ENCODE results near the gene B3GNT8.
"Not testable (repeated sequence)": the region's sequence is repeated elsewhere in the genome, so short reads cannot be mapped to it uniquely, and the experiment has no call there.

B3GNT8 gene, protein sequence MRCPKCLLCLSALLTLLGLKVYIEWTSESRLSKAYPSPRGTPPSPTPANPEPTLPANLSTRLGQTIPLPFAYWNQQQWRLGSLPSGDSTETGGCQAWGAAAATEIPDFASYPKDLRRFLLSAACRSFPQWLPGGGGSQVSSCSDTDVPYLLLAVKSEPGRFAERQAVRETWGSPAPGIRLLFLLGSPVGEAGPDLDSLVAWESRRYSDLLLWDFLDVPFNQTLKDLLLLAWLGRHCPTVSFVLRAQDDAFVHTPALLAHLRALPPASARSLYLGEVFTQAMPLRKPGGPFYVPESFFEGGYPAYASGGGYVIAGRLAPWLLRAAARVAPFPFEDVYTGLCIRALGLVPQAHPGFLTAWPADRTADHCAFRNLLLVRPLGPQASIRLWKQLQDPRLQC

DNA sequence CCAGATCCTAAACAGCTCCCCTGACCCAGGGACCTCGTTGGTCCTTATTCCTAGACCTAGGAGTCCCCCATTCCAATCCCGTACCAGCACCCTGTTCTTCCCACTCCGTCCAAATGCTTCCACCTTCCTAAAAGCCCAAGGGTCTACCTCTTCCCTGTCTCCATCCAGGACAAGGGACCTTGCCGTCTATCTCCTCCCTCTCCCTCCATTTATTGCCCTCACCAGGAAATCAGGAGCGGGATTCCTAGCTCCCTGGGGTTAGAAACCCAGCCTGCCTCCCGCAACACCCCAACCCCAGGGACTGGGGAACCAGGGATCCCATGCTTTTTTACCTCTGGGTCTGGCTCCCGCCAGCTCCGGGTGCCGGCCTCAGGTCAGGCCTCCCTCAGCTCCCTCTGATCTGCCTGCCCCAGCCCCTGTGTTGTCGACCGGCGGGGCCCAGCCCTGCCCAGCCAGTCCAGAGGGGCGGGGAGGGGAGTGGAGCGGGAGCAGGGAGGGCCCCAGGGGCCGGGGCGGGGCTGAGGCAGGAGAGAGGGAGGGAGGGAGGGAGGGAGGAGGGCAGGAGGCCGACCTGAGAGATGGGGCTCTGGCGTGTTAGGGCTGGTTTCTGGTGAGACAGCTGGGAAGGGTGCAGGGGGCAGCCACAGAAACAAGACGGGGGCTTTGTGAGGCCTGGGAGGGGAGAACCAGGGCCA is at the start of gene B3GNT8:
TSS of gene B3GNT8 (minus strand) at position 423 of the 695 bp plus-strand sequence. CDS start 596 bp downstream, outside the sequence.
- peak; percentile 97 for DNase-seq (ENCODE audit: low spot score)

DNA sequence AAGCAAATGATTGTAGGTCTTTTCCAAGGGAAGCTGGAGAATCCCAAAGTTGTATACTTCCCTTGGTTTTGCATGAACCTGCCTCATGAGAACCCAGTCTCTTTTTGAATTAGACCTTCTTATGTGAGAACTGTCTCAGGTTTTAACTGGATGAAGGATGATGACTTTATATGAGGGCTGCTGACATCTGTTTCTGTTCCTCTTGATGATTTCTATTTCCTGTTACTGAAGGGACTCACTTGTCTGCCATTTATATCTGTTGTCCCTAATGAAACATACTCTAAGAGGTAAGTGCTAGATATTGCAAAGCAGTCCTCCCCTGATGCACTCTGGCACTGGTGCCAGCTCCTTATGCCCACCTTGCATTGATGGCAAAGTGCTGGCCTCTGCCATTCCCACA is 49.4 kb upstream of the B3GNT8 start:
- no peak for DNase-seq (ENCODE audit: low spot score)

DNA sequence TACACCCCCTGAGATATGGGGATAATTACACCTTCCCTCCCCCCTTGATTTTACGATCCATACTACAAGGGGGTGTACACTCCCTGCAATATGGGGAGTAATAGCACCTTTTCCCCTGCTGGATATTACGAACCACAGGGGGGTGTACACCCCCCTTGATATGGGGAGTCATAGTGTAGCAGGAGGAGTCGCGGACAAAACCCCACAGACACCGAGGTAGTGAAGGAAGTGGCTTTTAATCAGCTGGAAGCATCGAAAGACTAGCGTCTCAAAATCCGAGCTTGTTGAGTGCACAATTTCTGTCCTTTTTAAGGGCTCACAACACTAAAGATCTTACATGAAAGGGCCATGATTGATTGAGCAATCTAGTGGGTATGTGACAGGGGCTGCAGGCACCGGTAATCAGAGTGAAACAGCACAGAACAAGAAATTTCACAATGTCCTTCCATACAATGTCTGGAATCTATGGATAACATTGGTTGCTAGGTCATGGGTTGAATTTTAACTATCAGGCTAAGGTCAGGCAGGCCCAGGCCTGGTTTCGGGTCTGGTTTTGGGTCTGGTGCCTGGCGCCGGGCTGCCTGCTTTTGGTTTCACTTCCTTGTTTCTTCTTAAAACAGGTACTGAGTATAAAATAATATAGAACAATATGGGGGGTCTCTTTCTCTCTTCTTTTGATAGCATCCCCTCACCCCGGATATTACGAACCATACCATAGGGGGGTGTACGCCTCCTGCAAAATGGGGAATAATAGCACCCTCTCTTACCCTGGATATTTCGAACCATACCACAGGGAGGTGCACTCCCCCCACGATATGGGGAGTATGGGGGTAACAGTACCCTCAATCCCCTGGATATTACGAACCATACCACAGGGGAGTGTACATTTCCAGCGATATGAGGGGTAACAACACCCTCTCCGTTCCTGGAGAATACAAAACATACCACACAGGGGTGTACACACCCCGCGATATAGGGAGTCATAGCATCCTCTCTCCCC is 36.4 kb upstream of the B3GNT8 start:
- not testable (repeated sequence) for DNase-seq (ENCODE audit: low spot score)

DNA sequence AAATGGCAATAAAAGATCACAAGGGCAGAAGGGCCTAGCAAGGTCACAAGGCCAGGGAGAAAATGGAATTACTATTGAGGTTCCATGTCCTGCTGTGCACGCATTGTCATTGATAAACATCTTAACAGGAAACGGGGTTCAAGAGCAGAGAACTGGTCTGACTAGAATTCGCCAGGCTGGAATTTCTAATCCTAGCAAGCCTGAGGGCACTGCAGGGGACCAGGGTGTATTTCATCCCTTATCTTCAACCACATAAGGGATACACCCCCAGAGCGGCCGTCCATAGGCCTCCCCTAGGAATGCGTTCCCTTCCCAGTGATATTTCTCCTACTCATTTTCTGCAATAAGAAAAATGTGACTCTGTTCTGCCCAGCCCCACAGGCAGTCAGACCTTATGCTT is 35.3 kb upstream of the B3GNT8 start:
- no peak for DNase-seq (ENCODE audit: low spot score)

DNA sequence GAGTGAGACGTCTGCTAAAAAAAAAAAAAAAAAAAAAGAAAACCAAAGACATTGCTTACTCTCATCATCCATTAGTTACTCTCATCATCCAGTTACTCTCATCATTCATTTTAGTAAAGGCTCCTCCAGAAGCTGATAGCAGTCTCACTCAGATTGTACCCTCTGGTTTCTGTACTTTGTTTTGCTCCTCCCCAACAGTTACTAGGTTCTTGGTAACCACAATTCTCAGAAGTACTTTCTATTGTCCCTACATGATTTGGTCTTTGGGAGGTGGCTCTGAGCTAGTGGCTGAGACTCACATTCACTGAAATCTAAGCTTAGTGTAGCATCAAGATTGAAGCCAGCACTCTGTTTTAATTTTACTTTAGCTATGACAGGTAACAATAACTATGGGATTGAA is 30.1 kb upstream of the B3GNT8 start:
- no peak for DNase-seq (ENCODE audit: low spot score)

DNA sequence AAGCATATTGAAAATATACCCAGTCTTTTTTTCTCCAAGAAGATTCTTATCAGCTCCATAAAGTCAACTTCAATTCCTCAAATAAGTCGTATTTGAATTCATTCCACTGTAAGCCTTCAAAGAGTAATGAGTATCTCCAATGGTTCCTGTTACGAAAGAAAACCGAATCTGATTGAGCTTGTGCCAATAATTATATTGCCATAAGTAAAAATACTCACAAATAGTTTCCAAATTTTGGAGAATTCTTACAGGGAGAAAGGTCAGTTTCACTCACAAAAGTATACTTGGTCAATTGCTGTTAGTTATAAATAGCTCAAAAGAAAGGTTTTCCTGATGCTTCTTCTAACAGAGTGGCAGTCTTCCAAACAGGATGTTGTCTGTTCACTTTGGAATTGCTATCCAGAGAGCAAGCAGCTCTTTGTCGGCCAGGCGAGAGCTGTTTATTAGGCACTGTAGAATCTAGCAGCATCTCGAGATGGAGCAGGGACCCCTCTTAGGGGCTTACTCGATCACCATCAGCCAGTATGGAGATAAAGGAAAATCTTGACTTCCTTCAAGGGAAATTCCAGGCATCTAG is 29.3 kb upstream of the B3GNT8 start:
- DNase-seq (ENCODE audit: low spot score): peak; percentile 49

DNA sequence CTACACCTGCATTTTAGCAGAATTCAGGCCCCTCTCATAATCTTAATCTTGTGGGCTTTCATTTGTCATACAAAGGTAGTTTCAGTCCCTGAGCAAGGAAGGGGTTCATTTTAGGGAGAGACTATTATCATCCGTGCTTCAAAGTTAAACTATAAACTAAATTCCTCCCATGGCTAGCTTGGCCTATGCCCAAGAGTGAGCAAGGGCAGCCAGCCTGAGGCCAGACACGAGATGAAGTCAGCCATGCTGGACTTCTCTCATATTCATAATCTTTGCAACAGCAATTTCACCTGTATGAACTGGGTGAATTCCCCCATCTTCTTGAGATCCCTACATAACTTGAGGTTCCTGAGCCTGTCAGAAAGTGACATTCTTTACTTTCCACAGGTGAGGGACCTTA is 28.8 kb upstream of the B3GNT8 start:
- DNase-seq (ENCODE audit: low spot score): no peak

DNA sequence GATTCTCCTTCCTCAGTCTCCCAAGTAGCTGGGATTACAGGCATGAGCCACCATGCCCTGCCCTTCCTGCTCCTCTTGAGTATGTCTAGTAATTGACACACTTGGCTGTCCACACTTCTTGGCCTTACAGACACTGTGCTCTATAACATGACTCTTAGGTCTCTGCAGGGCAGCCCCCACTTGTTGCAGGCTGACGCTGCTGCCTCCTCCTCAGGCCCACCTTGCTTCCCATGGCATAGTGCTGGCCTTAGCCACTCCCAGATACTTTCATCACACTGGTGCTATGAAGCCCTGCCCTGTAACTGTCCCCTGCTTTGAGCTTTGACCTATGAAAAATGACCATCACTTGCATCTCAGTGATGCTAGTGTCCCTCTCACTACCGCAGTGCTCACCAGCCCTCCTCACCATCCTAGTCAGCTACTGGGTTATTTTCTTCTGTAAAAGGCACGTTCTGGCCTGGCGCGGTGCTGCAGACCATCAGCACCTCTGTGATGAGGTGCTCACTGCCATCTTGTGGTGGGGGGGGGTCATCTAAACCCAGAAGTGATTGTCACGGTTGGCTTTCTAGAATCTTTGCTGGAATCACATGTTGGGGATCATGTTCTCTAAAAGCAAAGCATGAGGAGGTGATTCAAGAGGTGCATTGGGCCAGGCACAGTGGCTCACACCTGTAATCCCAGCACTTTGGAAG is 25.6 kb upstream of the B3GNT8 start:
- DNase-seq (ENCODE audit: low spot score): no peak

DNA sequence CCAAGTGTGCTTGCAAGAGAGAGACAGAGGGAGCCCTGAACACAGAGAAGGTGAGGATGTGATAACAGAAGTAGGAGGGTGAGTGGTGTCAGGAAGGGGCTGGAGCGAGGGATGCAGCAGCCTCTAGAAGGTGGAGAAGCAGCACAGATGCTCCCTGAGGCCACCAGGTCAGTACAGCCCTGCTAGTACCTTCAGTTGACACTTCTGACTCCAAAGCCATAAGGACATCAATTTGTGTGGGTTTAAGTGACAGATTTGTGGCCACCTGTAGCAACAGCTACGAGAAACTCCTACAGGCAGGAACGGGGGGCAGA is 22.6 kb upstream of the B3GNT8 start:
- no peak for DNase-seq (ENCODE audit: low spot score)

DNA sequence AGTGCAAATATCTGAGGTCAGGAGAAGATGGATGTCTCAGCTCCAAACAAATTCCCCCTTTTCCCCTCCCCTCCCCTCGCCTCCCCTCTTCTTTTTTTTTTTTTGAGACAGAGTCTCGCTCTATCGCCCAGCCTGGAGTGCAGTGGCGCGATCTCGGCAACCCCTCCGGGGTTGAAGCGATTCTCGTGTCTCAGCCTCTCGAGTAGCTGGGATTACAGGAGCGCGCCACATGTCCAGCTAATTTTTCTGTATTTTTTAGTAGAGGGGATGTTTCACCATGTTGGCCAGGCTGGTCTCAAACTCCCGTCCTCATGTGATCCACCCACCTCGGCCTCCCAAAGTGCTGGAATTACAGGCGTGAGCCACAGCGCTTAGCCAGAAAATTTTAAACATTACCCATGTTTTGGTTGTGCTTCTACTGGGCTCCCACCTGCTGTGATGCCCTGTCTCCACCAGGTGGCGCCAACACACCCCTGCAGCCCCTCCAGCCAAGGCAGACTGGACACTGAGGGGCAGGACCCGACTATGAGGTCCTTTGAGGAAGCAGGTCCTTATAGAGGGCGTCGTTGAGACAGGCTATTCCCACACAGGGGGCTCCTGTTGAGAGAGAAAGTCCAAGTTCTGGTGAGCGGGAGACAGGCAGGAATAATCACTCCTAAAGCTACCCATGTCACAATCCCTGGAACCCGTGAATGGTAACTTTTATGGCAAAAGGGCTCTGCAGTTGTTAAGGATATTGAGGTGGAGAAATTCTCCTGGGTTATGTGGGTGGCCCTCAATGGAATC is 22.1 kb upstream of the B3GNT8 start:
- peak; percentile 93 for DNase-seq (ENCODE audit: low spot score)

DNA sequence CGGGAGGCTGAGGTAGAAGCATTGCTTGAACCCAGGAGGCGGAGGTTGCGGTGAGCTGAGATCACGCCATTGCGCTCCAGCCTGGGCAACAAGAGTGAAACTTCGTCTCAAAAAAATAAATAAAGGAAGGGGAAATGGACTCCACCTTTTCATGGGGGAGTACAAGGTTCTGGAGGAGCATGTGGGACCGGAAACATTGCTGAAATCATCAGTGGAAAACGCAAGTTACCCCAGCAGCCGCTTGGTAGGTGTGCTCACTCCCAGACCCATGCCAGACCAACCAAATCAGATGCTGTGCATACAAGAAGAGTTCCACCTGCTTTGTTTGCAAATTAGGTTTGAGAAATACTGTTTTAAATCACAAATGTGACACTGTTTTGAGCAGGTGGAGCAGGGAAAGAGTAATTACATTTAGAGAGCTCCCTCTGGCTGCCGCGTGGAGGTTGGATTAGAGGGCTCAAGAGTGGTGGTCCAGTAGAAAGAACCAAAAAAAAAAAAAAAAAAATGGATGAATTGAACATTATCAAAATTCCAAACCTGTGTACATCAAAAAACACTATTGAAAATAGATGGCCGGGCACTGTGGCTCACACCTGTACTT is 20.7 kb upstream of the B3GNT8 start:
- no peak for DNase-seq (ENCODE audit: low spot score)

DNA sequence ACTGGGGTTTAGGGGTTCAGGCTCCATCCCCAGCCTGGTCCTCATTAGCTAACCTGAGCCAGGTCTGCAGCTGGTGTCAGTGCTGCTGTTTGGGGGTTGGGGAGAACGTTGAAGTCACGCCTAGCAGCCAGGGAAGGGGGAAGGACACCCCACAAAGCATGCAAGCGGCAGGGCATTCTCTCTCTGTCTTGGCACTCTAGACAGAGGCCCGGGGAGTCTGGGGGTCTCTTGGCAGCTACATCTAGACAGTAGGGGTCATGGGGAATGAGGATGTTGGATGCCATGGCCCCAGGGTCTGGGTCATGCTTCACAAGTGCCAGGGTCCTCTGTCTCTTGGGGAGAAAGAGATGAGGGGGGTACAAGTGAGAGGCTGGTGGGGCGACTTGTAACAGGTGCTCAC is 18.4 kb upstream of the B3GNT8 start:
- no peak for DNase-seq (ENCODE audit: low spot score)

DNA sequence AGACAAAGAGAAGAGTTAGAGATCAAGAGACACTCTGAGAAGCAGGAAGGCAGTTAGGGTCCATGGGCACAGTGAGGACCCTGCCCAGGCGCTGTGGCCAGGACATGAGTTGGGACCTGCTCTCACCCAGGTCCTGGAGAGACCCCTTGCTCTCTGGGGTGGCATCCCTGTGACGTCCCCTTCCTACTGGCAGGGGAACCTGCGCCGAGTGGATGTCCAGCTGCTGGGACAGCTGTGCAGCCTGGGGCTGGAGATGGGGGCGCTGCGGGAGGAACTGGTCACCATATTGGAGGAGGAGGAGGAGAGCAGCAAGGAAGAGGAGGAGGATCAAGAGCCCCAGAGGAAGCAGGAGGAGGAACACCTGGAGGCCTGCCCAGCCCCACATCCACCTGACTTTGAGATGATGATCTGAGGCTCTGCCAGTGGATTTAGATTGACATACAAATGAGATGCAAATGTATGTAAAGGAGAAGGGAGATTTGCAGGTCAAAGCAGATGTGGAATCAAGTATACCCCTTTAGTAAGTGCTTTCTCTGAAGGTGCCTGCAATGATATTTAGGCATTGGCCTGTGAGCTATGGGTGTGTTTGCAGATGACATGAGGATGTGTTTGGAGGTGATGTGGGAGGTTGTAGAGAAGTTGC is 16.8 kb upstream of the B3GNT8 start:
- DNase-seq (ENCODE audit: low spot score): no peak

DNA sequence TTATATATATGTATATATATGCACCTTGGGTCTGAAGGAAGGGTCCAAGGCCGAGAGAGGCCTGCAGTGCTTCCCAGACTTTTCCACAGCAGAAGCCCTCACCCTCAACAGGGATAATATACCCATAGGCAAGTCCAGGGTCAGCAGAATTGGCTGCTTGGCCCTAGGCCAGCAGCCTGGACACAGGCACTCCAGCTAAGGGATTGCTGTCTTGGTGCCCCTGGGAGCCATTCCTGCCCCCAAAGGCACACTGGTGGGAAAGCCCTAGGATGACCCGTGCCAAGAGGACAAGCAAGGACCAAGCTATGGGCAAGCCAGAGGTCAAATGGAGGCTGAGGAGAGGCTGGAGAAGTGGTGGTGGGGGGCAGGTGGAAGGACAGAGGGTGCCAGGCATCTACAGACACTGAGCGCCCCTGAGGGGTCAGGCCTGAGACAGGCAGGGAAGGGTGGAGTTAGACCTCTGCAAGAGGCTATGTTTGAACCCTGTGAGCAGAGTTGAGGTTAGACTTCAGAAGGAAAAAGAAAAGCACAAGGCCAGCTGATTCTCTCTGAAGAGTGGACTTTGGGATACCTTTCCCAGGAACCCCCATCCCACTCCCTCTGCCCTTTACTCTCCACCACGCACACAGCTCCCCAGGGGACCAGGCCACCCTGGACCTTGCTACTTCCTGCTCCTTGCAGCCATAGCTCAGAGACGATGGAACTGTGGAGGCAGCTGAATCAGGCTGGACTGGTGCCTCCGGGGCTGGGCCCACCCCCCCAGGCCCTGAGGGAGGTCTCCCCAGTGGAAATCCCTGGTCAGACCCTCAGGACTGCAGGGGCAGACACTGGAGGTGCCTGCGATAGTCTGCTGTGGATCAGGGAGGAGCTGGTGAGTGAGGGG is 15.5 kb upstream of the B3GNT8 start, which contains the start of gene ERICH4:
TSS of gene ERICH4 (plus strand) at position 684 of the 883 bp plus-strand sequence. CDS start at position 698, 14 bp downstream.
- DNase-seq (ENCODE audit: low spot score): no peak

DNA sequence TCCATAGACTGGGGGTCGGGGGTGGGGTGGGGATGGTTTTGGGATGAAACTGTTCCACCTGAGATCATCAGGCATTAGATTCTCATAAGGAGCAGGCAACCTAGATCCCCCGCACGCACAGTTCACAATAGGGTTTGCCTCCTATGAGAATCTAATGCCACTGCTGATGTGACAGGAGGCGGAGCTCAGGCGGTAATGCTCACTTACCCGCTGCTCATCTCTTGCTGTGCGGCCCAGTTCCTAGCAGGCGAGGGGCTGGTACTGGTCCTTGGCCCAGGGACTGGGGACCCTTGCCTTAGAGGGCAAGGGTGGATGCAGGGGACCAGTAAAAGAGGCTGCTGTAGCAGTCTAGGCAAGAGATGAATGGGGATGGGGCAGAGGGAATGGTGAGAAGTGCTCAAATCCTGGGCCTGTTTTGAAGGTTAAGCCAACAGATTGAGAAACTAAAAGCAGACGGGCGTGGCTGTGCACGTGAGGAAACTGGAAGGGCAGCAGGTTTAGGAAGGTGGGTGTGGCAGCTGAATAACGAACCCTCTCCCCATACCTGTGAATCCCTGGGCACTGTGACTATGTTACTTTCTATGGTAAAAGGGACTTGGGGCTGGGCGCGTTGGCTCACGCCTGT is 14.3 kb upstream of the B3GNT8 start:
- DNase-seq (ENCODE audit: low spot score): no peak

DNA sequence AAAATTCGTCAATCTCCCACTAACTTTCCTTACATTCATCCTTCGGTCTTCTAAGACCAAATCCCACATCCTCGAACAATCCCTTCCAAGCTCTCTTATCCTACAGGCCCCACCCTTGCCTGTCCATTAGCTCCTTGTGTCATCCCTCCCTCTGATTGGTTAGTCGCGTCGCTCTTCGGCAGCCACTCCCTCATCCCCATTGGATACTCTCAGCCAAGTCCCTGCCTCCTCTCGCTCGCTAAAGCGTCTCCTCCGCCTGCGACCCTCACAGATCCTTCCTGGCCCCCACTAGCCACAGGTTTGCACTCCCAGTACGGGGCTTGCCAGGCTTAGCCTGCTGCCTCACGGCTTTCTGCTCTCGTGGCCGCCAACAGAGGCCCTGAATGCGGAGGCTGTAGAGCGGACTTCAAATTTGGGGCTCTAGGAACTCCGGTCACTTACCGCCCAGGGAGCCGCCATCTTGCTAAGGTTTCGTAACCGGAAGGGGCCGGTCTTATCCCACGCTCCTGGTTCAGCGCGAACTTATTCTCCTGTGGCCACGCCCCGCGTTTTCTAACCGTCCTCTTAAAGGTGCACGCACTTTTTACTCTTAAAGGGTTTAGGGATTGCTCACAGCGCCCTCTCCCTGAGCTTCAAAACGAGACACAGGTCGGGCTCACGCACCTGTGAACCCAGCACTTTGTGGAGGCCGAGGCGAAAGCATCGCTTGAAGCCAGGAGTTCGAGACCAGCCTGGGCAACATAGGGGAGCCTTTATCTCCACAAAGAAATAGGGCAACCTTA is 12.5 kb upstream of the B3GNT8 start, which contains the start of gene DMAC2:
TSS of gene DMAC2 (minus strand) at position 472 of the 782 bp plus-strand sequence. CDS start at position 459, 13 bp downstream.
- peak; percentile 98 for DNase-seq (ENCODE audit: low spot score)

DNA sequence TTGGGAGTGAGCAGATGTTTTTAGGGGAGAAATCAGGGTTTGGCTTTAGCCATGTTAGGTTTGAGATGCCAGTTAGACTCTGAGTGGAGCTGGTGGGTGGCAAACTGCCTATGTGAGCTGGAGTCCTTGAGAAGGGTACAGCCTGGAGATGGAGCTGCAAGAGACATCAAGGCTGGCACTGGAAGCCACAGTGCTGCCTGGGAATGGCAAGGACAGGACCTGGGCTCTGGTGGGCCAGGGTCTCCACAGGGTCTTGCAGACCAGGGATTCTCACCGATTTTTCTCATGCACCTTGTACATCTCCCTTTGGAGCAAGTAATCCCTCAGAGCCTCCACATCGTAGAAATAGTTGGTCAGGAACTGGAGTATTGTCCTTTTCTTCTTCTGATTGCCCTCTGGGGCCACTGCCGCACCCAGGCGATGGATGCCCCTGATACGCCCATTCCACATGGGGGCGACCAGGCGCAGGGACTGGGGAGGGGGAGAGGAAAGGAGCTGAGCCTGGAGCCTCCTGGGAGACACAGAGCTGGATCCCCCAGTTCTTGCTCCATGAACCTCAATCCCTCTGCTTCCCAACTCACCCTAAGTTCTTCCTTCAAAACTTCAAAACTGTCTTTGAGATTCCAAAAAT is 10.9 kb upstream of the B3GNT8 start:
- DNase-seq (ENCODE audit: low spot score): no peak
